GM18499 (cell line): ENCODE results near the gene GOLGA8R.
"Not testable (repeated sequence)": the region's sequence is repeated elsewhere in the genome, so short reads cannot be mapped to it uniquely, and the experiment has no call there.

Experiments used
- ATAC-seq: cut with Tn5 transposase; IDR thresholded peaks from one replicate; pipeline ENCODE4 v1.9.1; 2021; ENCODE audit warnings: moderate number of reproducible peaks; ENCODE audit not compliant: insufficient read depth, unreplicated experiment

GOLGA8R gene

DNA sequence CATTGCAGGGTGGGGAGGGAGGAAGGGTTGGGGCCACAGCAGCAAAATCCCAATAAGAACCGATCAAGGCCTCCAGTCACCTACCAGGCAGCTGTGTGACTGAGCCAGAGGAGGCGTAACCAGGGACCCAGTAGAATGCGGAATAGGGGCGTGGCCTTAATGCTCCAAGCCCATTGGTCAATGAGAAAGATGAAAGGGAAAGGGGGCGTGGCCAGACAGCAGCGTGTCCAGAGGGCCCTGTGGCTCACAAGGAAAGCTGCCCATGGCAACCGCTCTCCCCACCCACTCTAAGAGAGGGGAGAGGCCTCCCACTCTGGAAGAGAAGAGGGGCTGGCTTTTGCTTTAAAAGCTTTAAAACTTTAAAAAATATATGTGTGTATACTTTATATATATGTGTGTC lies at the start of gene GOLGA8R:
Gene GOLGA8R, minus strand, starts transcription at position 101 of the 400 bp plus-strand sequence. Its CDS starts 98 bp downstream, at position 3.
- not testable (repeated sequence) for ATAC-seq

DNA sequence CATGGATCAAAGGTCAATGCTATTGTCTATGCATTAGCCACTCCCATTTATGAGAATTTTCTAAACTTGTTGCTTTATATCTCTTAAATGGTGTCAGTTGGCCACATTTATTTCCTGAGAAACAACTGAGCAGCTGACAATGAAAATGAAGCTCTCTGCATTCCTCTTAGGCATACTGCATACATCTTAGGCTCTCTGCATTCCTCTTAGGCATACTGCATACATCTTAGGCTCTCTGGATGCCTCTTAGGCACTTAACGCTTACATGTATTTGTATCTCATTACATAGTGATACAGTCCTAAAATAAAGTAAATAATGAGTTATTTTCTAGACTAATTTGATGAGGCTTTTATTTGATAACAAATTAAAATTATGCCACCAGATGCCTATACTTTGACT lies 49.8 kb upstream of the GOLGA8R start:
- ATAC-seq: not testable (repeated sequence)

- ATAC-seq: not testable (repeated sequence)
These were observed 48.1 kb upstream of the GOLGA8R start for GRCh38 chr15:30462176-30462575.

- ATAC-seq: not testable (repeated sequence)
These were observed 38.6 kb upstream of the GOLGA8R start for GRCh38 chr15:30452702-30453101.

- ATAC-seq: not testable (repeated sequence)
These were observed 24.3 kb upstream of the GOLGA8R start for GRCh38 chr15:30438348-30438747.

GRCh38 chr15:30435878-30436277 lies 21.8 kb upstream of the GOLGA8R start:
- ATAC-seq: not testable (repeated sequence)

DNA sequence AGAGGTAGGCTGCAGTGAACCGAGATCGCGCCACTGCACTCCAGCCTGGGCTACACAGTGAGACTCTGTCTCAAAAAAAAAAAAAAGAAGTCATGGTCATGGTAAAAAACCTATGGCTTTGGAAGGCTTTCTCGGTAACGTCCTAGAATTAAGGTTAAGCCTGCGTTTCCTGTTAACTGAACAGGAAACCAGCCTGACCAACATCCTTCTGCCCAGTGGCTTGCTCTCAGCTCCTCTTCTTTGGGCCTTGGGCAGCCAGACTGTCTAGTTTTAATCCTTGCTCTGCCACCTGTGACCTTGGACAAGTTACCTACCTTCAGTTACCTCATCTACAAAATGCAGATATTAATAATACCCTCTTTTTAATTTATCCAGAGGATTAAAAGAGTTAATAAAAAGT lies 6.7 kb upstream of the GOLGA8R start:
- ATAC-seq: not testable (repeated sequence)

DNA sequence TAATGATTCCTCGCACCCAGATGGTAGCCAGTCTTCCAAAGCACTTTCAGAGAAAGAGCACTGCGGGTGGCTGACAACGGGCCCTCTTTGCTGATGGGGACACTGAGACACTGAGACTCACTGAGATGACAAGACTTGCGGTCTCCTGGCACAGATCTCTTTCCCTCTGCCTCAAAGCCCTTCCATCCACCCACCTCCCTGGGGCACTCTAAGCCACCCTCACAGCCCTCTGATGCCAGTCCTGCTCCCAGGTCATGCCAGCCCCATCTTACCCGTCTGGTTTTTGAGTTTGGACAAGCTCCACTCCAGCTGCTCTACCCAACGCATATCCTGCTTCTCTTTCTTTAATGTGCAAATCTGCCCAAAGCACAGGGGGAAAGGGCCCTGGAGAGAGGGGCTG lies 6.4 kb downstream of the GOLGA8R start:
- ATAC-seq: not testable (repeated sequence)

- ATAC-seq: not testable (repeated sequence)
These were observed 15.1 kb downstream of the GOLGA8R start for GRCh38 chr15:30398988-30399387.

GRCh38 chr15:30393664-30393991 lies 20.4 kb downstream of the GOLGA8R start:
- not testable (repeated sequence) for ATAC-seq

DNA sequence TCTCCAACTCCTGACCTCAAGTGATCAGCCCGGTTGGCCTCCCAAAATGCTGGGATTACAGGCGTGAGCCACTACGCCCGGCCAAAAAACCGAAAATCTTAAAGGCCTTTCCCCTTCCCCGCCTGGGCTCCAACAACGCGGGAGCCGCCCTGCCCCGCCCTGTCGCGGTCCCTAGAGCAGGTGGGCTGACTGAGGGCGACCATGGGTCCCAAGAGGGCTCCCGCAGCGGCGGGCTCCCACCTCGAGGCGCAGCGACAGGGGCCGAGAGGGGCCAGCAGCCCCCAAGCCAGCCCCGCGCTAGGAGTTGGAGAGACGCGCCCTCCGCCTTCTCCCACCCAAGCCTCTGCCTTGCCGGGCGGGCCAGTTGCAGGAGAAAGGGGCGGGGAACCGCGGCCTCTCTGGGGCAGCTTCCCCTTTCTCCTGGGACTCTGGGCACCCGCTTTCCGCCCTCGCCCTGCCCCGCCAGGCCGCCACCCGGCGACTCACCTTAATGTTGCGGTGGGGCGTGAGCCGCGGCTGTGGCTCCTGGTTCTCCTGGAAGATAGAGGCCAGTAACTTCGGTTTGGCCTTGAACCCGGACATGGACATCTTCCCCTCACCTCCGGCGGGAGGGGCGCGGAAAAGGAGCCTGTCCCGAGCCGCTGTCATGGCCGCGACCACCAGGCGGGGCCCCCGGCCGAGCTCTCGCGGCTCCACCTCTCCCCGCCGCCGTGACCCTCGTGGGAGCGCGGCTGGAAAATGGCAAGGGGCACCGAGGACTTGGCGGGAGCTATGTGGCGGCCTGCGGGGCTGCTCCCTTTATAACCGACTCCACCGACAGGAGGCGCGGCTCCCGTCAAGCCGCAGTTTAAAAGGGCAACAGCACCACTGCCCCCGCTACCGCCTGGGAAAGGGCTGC lies 21.0 kb downstream of the GOLGA8R start, which contains the start of gene CHRFAM7A:
Gene CHRFAM7A, minus strand, starts transcription at position 775 of the 898 bp plus-strand sequence. CDS start 10,189 bp downstream, outside the sequence.
- not testable (repeated sequence) for ATAC-seq

- not testable (repeated sequence) for ATAC-seq
These were observed 27.7 kb downstream of the GOLGA8R start for GRCh38 chr15:30386318-30386887.

GRCh38 chr15:30377082-30377413 lies 37.0 kb downstream of the GOLGA8R start:
- not testable (repeated sequence) for ATAC-seq

- not testable (repeated sequence) for ATAC-seq
These were observed 37.5 kb downstream of the GOLGA8R start for GRCh38 chr15:30376375-30377081.

GRCh38 chr15:30375872-30376271 lies 38.2 kb downstream of the GOLGA8R start:
- not testable (repeated sequence) for ATAC-seq

- not testable (repeated sequence) for ATAC-seq
These were observed 39.2 kb downstream of the GOLGA8R start for GRCh38 chr15:30374862-30375261.

GRCh38 chr15:30368271-30368670 lies 45.8 kb downstream of the GOLGA8R start:
- not testable (repeated sequence) for ATAC-seq

DNA sequence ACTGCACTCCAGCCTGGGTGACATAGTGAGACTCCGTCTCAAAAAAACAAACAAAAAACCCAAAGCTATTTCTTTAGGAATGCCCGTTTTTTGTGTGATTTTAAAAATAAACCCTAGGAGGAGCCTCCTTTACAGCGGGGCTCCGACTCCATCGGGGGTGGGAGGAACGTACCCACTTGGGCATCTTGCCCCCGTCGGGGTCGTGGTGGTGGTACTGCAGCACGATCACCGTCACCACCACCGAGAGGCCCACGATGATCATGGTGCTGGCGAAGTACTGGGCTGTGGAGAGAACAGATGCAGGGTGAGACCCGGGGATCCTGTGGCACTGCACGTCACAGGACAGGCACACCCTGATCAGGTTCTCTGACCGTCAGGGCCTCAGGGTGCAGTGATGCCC lies 46.8 kb downstream of the GOLGA8R start:
- ATAC-seq: not testable (repeated sequence)

GRCh38 chr15:30361404-30361803 lies 52.7 kb downstream of the GOLGA8R start:
- ATAC-seq: not testable (repeated sequence)

DNA sequence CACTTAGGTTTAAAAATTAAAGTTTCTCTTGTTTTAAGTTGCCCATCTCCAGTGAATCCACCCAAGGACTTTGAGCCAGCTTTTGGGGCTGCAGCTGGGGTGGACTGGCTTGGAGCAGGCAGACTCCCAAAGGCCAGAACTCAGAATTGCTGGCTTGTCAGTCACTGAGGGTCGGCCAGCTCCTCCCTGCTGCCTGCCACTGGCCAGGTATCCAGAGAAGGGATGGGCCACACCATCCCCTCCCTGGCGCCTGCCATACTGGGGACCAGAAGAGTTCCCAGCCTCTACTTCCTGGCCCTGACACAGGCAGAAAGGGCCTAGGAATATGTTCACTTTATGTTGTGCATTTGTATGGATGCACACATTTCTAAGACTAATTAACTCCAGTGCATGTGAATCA lies 53.1 kb downstream of the GOLGA8R start:
- ATAC-seq: not testable (repeated sequence)

DNA sequence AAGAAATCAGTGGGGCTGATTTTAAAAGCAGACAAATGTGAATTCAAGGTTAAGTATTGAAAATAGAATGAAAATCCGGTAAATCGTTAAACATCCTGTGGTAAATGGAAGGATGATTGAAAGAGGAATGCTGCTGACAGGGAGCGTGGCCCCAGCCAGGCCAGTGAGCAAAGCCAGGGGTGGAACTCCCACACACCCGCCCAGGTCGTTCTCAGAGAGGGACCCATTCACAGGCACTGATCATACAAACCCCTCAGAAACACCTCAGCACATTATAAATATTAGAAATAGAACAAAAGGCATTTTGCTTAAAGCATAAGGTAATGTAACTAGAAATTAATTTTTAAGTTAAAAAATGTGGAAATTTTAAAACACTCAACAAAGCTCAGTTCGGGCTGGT lies 59.0 kb downstream of the GOLGA8R start:
- ATAC-seq: not testable (repeated sequence)
